ENCODE results near the gene CEP85.

Gene CEP85

GRCh38 chr1:26317612-26318337 lies 83.8 kb downstream of the CEP85 start, which contains the start of gene CD52:
CD52 (plus strand) TSS chr1:26317958; CDS start chr1:26318018, 60 bp downstream.
- no peak for DNase-seq

GRCh38 chr1:26318338-26319064 lies 84.5 kb downstream of the CEP85 start:
- peak; percentile 92 to 94 (median 94) for DNase-seq

- DNase-seq, result no peak
These were observed 86.9 kb downstream of the CEP85 start for GRCh38 chr1:26320896-26321295.

- peak; percentile 88 to 94 (median 93) for DNase-seq
These were observed 87.5 kb downstream of the CEP85 start for GRCh38 chr1:26321315-26322041.

GRCh38 chr1:26322042-26322331 lies 88.0 kb downstream of the CEP85 start:
- no peak for DNase-seq

- DNase-seq, result no peak
These were observed 89.4 kb downstream of the CEP85 start for GRCh38 chr1:26323382-26323781.

GRCh38 chr1:26324550-26324949 lies 90.5 kb downstream of the CEP85 start:
- DNase-seq, result no peak

GRCh38 chr1:26327956-26328362 lies 94.0 kb downstream of the CEP85 start:
- no peak for DNase-seq

Data from suppressor macrophage treated with lipopolysaccharide for 1 hour (primary cell).